IPS-NIHi7 (cell line): ENCODE data around the gene DDX39A.
"Not testable (repeated sequence)": the region's sequence is repeated elsewhere in the genome, so short reads cannot be mapped to it uniquely, and the experiment has no call there.

Experiments
- DNase-seq: peaks from one replicate; pipeline ENCODE4 v3.0.0; 2012; ENCODE audit warnings: mixed read lengths; ENCODE audit errors: extremely low spot score

The DDX39A gene

GRCh38 chr19:14419106-14419813 is at the start of gene DDX39A:
Gene DDX39A (minus strand): TSS chr19:14419341. CDS start chr19:14413220, 6,121 bp downstream.
- DNase-seq: peak; percentile 98

GRCh38 chr19:14467816-14468215 is 48.7 kb upstream of the DDX39A start:
- no peak for DNase-seq

GRCh38 chr19:14467391-14467790 is 48.2 kb upstream of the DDX39A start:
- DNase-seq: peak; percentile 8

GRCh38 chr19:14463747-14464146 is 44.6 kb upstream of the DDX39A start:
- no peak for DNase-seq

- DNase-seq: not testable (repeated sequence)
Observed at GRCh38 chr19:14462401-14462800, 43.3 kb upstream of the DDX39A start.

- no peak for DNase-seq
Observed at GRCh38 chr19:14460935-14461334, 41.8 kb upstream of the DDX39A start.

- no peak for DNase-seq
Observed at GRCh38 chr19:14459703-14460102, 40.6 kb upstream of the DDX39A start.

GRCh38 chr19:14452303-14452702 is 33.2 kb upstream of the DDX39A start:
- not testable (repeated sequence) for DNase-seq

- DNase-seq: no peak
Observed at GRCh38 chr19:14450876-14451275, 31.7 kb upstream of the DDX39A start.

GRCh38 chr19:14450168-14450874 is 31.2 kb upstream of the DDX39A start:
- peak; percentile 99 for DNase-seq

- no peak for DNase-seq
Observed at GRCh38 chr19:14449321-14449720, 30.2 kb upstream of the DDX39A start.

- DNase-seq: no peak
Observed at GRCh38 chr19:14446336-14447036, 27.3 kb upstream of the DDX39A start.

- no peak for DNase-seq
Observed at GRCh38 chr19:14443632-14444216, 24.6 kb upstream of the DDX39A start.

- DNase-seq: no peak
Observed at GRCh38 chr19:14442891-14443631, 23.9 kb upstream of the DDX39A start.

GRCh38 chr19:14441041-14441938 is 22.1 kb upstream of the DDX39A start:
- no peak for DNase-seq

GRCh38 chr19:14440049-14440448 is 20.9 kb upstream of the DDX39A start:
- no peak for DNase-seq

- DNase-seq: no peak
Observed at GRCh38 chr19:14439014-14439413, 19.9 kb upstream of the DDX39A start.

GRCh38 chr19:14437578-14438140 is 18.5 kb upstream of the DDX39A start:
- DNase-seq: no peak

GRCh38 chr19:14435320-14436050 is 16.3 kb upstream of the DDX39A start:
- DNase-seq: no peak
